CD1c-positive myeloid dendritic cell (primary cell): ENCODE data around the gene PGR.
"Not testable (repeated sequence)": the region's sequence is repeated elsewhere in the genome, so short reads cannot be mapped to it uniquely, and the experiment has no call there.

Experiments
- DNase-seq: peaks from one replicate; pipeline ENCODE4 v3.0.0-alpha.2; 2016; ENCODE audit errors: extremely low spot score

The PGR gene

DNA sequence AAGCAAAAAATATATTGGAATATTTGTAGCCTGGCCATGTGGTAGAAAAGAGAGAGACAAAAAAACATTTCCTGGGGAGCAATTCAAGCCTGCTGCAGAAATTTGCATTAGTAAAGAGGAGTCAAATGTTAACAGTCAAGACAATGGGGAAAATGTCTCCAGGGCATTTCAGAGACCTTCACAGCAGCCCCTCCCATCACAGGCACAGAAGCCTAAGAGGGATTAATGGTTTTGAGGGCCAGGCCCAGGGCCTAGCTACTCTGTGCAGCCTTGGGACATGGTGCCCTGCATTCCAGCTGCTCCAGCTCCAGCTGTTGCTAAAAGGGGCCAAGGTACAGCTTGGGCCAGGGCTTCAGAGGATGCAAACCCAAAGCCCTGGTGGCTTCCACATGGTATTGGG, 46.8 kb downstream of the PGR start:
- no peak for DNase-seq

DNA sequence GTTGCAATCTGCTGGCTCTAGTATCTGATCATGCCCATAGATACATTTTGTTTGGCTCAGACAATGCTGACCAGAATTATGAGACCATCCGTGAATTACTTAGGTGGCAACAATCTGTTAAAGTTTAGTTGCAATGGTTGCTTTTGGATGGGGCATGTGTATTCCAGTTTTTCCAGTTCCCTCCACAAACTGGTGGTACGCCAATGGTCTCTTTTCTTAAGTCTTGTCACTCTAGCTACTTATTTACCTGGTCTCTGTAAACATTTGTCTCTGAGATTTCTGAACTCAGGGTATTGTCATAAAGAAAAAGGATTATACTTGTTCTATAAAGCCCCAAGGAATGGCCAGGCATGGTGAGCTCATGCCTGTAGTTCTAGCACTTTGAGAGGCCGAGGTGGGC, 65.9 kb downstream of the PGR start:
- no peak for DNase-seq

DNA sequence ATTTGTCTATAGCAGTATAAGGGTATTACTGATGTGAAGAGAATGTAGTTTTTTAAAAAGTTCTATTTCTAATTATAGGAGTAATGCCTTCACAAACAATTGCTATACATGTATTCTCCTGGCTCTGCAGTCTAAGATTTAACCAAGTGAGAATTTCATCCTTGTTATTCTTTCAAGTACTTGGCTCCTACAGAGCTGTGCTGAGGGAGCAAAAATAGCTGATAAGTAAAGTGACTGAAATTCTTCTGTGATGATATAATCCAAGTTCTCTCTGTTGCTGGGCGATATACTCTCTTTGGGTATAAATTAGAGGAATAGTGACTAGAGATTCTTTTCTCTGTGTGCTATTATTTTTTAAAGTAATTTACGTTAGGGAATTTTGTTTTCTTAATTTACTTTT, 68.0 kb downstream of the PGR start:
- no peak for DNase-seq

DNA sequence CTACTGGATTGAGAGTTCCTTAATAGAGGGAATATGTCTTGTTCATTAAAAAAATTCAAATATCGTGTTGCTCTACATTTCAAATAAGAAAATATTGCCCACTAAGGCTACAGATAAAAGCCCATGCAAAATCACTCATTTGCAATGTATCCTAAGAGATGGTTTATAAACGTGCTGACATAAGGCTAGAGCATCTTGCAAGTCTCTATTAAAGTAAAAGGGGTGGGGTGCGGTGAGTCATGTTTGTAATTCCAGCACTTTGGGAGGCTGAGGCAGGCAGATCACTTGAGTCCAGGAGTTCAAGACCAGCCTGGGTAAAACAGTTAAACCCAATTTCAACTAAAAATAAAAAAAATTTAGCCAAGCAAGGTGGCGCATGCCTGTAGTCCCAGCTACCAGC, 70.3 kb downstream of the PGR start:
- no peak for DNase-seq

DNA sequence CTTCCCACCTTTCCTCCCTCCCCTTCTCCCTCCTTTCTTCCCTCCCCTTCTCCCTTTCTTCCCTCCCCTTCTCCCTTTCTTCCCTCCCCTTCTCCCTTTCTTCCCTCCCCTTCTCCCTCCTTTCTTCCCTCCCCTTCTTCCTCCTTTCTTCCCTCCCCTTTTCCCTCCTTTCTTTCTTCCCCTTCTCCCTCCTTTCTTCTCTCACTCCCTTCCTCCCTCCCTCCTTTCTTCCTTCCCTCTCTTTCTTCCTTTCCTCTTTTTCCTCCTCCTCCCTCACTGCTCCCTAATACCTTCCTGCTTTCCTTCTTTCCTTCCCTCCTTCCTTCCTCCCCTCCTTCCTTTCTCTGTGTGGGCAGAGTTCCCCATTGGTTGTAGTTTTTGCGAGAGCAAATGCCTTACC, 76.1 kb downstream of the PGR start:
- no peak for DNase-seq

DNA sequence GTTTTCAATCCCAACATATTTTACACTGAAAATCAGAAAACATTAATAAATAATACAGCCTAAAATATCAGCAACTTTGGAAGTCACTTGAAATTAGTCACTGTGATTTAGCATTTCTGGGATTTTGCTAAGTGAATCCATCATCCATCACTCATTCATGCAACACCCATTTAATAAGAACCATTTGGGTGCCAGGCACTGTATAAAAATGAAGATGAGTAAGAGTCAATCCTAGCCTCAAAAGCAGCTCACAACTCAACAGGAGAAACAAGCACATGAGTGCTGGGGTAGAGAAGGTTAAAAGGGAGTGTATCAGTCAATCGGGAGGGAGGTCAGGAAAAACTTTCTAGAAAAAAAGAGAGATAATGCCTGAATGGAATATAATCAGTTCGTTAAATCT, 77.9 kb downstream of the PGR start:
- DNase-seq = no peak

DNA sequence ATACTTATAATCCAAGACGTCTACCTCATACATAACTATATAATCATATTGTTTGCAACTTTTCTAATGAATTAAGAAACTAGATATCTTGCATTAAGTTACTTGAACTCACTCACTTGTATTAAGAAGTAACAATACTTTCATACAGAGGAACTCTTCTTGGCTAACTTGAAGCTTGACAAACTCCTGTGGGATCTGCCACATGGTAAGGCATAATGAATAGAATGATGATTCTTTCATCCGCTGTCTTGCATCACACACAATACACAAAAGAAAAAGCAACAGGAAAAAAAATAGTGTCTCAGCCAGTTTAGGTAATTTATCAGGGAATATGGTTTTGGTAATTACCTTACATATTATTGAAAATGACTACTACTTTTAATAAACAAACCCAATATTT, 79.8 kb downstream of the PGR start:
- no peak for DNase-seq

DNA sequence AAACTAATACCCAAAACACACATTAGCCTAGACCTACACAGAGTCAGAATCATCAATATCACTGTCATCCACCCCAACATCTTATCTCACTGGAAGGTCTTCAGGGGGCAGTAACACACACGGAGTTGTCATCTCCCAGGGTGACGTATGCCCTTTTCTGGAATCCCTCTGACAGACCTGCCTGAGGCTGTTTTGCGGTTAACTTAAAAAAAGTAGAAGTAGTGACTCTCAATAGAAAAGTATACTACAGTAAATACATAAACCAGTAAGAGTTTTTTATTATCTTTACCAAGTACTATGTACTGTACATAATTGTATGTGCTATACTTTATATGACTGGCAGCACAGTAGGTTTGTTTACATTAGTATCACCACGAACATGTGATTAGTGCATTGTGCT, 80.5 kb downstream of the PGR start:
- no peak for DNase-seq

DNA sequence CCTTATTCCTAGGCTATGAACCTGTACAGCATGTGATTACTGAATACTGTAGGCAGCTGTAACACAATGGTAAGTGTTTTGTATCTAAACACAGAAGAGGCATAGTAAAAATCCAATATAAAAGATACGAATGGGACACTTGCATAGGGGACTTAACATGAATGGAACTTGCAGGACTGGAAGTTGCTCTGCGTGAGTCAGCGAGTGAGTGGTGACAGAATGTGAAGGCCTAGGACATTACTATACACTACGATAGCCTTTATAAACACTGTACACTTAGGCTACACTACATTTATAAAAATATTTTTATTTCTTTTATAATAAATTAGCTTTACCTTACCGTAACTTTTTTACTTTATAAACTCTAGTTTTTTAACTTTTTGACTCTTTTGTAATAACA, 81.1 kb downstream of the PGR start:
- DNase-seq = no peak

DNA sequence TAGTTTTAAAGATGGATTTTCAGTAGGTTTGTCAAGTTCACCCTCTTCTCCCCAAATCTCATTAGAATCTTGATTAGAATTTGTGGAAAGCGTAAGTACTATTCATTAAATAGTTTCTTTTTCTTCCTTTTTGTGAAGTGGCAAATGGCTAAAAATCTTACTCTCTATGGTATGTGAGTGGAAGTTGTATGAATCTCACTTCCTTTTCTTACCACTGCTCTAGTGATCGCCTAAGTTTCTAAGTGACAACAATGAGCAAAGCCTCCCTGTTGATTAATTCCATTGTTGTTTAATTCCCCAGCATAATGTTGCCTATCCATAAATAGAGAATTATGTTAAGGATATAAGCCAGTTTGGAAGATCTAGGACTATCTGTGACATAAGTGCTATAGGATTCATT, 82.7 kb downstream of the PGR start:
- DNase-seq = no peak

DNA sequence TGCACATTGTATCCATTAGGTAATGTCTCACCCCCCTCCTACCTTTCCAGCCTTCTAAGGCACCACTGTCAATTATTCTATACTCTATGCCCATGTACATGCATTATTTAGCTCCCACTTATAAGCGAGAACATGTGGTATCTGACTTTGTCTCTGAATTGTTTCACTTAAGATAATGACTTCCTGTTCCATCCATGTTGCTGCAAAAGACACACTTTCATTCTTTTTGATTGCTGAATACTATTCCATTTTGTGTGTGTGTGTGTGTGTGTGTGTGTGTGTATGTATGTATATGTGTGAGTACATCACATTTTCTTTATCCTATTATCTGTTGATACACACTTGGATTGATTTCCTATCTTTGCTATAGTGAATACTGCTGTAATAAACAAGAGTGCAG, 84.2 kb downstream of the PGR start:
- no peak for DNase-seq

DNA sequence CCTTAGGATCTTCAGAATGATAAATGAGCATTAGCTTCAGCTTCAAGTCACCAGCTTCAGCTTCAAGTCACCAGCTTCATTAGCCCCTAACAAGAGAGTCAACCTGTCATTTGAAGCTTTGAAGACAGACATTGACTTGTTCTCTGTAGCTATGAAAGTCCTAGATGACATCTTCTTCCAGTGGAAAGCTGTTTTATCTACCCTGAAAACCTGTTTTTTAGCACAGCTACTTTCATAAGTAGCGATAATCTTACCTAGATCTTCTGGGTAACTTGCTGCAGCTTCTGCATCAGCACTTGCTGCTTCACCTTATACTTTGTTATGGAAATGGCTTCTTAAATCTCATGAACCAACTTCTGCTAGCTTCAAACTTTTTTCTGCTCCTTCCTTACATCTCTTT, 85.7 kb downstream of the PGR start:
- no peak for DNase-seq

DNA sequence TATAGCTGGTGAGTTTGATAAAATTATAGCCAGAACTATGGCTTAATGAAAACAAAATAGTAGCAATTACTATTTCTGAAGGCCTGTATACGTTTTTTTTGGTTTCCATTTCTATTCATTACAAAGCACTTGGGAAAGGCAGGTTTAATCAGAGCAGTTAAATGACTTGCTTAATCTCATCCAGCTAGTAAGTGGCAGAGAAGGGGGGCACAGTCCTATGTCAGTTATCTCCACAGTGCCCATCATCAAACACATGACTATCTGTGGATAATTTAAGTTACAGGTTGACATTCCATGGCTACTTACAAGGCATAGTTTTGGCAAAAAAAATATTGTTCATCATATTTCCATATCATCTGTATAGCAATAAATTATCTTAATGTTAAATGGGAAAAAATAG, 93.7 kb downstream of the PGR start:
- no peak for DNase-seq

DNA sequence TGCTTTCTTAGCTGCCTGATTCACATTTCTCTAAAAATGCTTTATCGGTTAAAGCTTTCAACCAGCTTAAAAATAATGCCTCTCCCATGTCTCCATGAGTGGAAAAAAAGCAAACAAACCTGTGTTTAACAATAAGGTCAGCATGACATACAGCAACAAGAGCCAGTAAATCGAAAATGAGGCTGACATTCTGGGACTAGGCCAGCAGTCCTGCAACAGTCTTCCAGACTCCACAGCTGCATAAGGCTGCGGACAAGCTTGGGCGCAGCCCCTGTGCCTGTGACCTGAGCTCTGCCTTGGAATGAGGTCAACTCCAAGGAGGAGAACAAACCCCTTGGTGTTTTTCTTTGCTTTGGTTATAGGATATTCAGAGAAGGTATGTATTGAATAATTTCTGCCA, 95.5 kb downstream of the PGR start:
- DNase-seq = no peak

DNA sequence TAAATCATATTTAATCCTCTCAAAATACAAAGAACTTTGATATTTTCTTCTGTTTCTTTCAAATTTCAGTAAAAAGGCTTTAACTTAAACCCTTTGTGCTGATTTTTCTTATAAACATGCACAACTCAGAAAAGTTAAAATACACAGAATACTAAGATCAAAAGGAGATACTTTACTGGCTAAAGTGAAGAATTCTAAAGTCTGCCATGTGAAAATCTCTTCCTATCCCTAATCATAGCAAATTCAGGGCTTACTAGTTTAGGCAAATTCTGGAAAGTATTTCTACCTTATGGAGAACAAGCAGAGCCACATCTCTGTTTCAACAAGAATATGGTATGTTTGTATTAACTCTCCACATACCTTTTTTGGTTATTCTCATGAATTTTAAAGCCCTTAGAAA, 96.6 kb downstream of the PGR start:
- no peak for DNase-seq

DNA sequence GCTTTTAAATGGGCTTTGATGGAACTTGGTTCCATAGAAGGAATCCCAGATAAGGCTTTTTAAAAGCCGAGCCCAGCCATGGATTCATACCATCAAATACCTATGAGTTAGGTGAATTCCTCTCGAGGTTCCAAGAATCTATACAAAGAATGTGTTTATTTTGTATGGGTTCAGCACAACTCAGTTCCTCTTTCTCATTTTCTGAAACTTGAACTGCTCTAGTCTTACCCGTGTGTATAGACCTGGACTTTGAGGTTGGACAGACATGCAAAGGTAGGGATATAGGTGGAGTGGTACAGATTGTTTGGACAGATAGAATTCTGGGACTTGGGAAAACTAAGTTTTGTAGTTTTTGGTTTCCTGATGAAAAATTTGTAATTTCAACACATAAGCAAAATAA, 97.9 kb downstream of the PGR start:
- DNase-seq = no peak

DNA sequence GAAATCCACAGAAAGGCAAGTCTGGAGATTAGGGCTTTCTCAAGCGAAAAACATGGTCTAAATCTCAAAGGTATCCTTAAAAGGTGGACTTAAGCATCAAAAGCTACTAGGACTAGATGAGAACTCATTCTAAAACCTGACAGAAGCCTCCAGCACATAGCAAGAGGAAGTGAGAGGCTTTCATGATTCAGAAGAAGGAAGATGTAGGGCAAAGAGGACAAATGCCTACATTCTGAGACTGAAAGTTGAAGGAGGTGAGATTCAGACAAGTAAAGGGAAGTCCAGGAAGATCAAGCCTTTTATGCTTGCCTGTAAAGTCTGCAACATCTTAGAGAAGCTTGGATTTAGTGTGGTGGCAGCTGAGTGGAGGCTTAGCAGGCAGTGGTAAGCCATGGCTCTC, 98.9 kb downstream of the PGR start:
- DNase-seq = peak; percentile 11

DNA sequence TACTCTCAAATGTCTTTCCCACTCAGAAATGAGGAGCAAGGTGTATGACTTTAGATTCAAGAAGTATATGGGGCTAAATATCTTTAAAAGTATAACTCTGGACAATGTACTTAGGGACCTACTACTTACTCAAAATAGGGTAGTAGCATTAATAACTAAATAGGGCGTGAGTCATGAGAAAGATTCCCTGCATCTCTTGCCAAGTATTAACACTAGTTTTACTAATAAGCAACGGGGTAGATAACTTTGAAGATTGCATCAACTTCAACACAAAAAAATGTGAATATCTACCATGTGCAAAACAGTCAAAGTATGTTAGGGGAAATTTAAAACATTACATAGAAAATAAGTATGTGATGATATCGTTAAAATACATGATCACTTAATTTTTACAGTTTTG, 99.6 kb downstream of the PGR start:
- no peak for DNase-seq

DNA sequence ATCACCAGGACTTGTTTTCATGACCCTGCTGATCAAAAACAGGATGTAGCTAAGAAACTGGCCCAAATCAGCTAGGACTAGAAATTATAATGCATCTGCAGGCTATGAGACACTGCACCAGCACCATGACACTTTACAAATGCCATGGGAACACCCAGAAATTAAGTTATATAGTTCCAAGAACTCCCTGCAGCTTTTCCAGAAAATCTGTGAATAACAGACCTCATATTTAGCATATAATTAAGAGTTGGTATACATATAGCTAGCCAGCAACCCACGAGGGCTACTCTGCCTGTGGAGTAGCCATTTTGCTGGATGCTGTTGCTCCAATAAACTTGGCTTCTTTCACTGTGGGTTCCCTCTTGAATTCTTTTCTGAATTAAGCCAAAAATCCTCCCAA, 101.0 kb downstream of the PGR start:
- no peak for DNase-seq

DNA sequence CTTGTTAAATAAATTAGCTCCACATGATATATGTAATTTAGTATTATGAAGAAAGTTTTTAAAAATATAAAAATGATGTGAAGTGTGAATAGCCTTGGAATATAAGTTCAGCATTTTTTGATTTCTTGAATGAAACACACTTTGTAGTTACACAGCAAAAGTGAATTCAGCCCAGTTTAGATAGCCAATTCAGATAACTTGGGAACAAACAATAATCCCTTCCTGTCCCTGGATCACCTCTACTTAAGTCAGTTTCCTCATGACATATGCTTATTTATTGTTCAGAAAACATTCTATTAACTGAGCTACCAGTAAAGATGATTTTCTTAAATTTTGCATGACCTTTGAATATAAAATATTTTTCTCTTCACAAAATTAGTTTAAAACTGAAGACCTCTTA, 107.4 kb downstream of the PGR start:
- DNase-seq = no peak

DNA sequence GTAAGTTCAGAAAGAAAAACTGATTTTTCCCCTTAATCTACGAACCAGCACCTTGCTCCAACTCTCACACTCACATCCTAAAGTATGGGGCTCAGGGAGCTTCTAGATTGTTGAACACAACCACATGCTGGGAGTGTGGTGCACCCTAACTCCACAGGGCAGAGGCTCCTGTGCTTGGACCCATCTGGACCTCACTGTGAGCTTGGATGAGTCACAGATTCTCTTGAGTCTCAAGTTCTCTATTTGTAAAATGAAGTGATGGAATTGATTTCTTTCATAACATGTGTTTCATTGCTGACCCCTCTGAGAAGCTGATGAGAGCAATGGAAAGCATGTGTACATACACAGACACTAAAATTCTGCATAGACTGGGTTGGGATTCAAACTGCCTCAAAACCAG, 109.7 kb downstream of the PGR start:
- no peak for DNase-seq

DNA sequence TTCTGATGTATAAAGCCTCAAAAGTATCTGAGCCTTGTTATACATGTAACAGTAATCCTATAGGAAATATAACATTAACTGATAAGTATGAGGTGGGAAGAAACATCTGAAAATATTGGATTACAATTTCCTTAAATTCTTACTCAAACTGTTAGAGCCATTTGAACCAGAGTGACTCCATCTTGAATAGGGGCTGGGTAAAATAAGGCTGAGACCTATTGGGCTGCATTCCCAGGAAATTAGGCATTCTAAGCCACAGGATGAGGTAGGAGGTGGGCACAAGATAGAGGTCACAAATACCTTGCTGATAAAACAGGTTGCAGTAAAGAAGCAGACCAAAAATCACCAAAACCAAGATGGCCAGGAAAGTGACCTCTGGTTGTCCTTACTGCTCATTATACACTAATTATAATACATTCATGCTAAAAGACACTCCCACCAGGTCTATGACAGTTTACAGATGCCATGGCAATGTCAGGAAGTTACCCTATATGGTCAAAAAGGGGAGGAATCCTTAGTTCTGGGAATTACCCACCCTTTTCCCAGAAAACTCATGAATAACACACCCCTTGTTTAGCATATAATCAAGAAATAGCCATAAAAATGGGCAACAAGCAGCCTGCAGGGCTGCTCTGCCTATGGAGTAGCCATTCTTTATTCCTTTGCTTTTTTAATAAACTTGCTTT, 114.9 kb downstream of the PGR start:
- no peak for DNase-seq

DNA sequence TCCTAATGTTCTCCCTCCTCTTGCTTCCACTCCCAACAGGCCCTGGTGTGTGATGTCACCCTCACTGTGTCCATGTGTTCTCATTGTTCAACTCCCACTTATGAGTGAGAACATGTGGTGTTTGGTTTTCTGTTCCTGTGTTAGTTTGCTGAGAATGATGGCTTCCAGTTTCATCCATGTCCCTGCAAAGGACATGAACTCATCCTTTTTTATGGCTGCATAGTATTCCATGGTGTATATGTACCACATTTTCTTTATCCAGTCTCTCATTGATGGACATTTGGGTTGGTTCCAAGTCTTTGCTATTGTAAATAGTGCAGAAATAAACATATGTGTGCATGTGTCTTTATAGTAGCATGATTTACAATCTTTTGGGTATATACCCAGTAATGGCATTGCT, 115.9 kb downstream of the PGR start:
- not testable (repeated sequence) for DNase-seq

DNA sequence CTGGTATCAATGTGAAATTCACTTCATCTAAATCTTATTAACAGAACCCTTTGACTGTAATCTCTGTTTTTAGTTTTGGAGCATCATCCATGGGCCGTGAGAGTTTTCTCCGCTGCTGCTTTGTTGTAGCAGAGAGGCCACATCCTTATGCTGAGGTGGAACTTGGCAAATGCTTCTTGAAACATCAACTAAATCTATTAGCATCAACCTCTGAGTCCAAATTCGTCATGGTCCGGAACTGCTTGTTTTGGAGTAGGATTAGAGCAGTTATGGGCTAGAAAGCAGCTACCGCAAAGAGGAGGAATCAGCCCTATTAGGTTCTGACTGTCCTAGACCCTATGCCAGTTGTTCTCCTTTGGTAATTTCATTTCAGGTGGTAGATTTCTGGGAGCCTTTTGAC, 117.7 kb downstream of the PGR start:
- DNase-seq = no peak

DNA sequence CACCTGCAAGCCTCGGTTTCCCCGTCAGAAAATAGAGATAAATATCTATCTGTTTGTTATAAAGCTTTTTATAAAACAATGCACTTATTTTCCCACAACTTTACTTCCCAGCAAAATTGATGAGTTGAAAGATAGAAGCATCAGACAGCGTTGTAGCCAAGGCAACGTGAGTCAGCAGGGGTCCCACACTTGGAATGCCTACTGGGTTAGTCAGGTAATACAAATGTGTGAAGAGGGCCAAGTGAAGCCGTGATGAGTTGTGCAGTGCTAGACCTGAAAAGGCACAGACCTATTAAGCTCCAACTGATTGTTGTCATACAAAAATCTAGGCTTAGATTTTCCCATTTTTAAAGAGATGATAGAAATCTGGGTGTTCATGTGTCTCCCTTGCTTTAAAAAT, 118.7 kb downstream of the PGR start:
- DNase-seq = no peak
